Central memory CD8-positive, alpha-beta T cell (primary cell): ENCODE measurements around the gene SH3BP1.

ENCODE experiments used
- ATAC-seq: fragments of 150-1000 bp; cut with Tn5 transposase; replicated peaks from 2 replicates; pipeline ENCODE4 v1.10.0; 2022; ENCODE audit warnings: mild to moderate bottlenecking, moderate FRiP score, moderate number of reproducible peaks; ENCODE audit not compliant: poor library complexity, severe bottlenecking; ENCODE audit errors: extremely low read depth
- DNase-seq, 2 donors: peaks; one replicate each; pipeline ENCODE4 v3.0.0; 2021; ENCODE audit warnings: low spot score in 2 of 2
- H3K27ac Mint-ChIP-seq: one replicate; pipeline ENCODE4 v1.8.0; 2022; ENCODE audit warnings: low read depth, mild to moderate bottlenecking, moderate library complexity, mixed read lengths
- H3K27me3 Mint-ChIP-seq: one replicate; pipeline ENCODE4 v1.8.0; 2022; ENCODE audit warnings: mixed read lengths
- H3K36me3 Mint-ChIP-seq: one replicate; pipeline ENCODE4 v1.8.0; 2022; ENCODE audit warnings: mild to moderate bottlenecking, moderate library complexity, mixed read lengths; ENCODE audit not compliant: insufficient read depth
- H3K4me1 Mint-ChIP-seq: one replicate; pipeline ENCODE4 v1.8.0; 2022; ENCODE audit warnings: mixed read lengths
- H3K4me3 Mint-ChIP-seq: one replicate; pipeline ENCODE4 v1.8.0; 2022; ENCODE audit warnings: mild to moderate bottlenecking, moderate library complexity, mixed read lengths
- H3K9me3 Mint-ChIP-seq: one replicate; pipeline ENCODE4 v1.8.0; 2022; ENCODE audit warnings: mixed read lengths

Gene SH3BP1

DNA sequence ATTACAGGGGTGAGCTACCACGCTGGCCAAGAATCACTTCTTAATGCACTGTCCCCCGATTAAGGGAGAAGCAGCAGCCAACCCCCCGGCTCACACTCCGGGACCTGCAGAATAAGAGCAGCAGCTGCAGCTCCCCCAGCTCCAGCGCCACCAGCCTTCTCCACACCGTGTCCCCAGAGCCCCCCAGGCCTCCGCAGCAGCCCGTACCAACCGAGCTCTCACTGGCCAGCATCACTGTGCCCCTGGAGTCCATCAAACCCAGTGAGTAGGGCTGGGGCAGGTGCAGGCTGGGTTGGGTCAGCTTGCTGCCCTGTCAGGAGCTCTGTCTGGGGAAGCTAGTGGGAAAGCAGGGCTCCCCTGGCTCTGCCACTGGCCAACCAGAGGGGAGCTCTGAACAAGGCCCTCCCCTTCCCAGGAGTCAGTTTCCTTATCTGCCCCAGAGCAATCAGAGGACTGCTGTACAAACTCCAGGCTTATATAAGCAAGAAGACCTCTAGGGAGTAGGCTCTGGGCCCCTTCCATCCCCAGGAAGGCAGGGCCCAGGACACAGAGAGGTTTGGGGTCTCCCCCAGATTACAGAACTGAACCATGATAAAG, 8.5 kb upstream of the SH3BP1 start:
- no peaks in the 10 kb centered on the region for H3K27me3 Mint-ChIP-seq
- H3K27ac Mint-ChIP-seq, result peak overlapping the region; percentile 82
- peaks cover 13% of the 10 kb centered on the region for H3K36me3 Mint-ChIP-seq
- H3K4me1 Mint-ChIP-seq, result peaks cover 64% of the 10 kb centered on the region
- H3K4me3 Mint-ChIP-seq, result peak overlapping the region; percentile 77
- ATAC-seq (no peak), DNase-seq (no peak)
- H3K9me3 Mint-ChIP-seq, result no peaks in the 10 kb centered on the region

DNA sequence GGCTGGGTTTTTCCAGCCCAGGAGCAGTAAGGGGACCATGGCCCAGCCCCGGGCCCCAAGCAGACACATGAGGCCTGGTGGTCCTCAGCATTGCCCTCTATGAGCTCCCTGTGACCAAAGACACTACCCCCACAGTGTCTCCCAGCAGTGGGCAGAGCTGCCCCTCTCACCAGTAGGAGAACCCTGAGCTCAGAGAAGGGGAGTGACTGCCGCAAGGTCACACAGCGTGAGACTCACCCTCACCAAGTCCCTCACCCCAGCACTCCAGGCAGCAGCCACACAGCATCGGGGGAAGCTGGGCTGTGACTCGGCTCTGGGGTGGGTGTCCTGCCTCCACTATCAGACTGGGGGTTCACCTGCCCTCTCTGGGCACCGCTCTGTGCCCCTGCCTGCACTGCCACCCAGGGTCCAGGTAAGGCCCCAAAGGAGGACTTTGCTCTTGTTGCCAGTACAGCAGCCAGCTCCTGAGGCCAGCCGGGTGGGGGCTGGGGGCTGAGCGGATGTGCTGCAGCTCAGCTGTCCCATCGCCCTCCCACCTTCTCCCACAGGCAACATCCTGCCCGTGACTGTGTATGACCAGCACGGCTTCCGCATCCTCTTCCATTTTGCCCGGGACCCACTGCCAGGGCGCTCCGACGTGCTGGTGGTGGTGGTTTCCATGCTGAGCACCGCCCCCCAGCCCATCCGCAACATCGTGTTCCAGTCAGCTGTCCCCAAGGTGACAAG, 7.9 kb upstream of the SH3BP1 start:
- H3K27ac Mint-ChIP-seq, result peak overlapping the region; percentile 82
- ATAC-seq (peak; percentile 10), DNase-seq (peak in 1 of 2 donors; percentile 54)
- peak overlapping the region; percentile 77 for H3K4me3 Mint-ChIP-seq
- H3K27me3 Mint-ChIP-seq, result no peaks in the 10 kb centered on the region
- peaks cover 17% of the 10 kb centered on the region for H3K36me3 Mint-ChIP-seq
- H3K4me1 Mint-ChIP-seq, result peaks cover 70% of the 10 kb centered on the region
- H3K9me3 Mint-ChIP-seq, result no peaks in the 10 kb centered on the region

DNA sequence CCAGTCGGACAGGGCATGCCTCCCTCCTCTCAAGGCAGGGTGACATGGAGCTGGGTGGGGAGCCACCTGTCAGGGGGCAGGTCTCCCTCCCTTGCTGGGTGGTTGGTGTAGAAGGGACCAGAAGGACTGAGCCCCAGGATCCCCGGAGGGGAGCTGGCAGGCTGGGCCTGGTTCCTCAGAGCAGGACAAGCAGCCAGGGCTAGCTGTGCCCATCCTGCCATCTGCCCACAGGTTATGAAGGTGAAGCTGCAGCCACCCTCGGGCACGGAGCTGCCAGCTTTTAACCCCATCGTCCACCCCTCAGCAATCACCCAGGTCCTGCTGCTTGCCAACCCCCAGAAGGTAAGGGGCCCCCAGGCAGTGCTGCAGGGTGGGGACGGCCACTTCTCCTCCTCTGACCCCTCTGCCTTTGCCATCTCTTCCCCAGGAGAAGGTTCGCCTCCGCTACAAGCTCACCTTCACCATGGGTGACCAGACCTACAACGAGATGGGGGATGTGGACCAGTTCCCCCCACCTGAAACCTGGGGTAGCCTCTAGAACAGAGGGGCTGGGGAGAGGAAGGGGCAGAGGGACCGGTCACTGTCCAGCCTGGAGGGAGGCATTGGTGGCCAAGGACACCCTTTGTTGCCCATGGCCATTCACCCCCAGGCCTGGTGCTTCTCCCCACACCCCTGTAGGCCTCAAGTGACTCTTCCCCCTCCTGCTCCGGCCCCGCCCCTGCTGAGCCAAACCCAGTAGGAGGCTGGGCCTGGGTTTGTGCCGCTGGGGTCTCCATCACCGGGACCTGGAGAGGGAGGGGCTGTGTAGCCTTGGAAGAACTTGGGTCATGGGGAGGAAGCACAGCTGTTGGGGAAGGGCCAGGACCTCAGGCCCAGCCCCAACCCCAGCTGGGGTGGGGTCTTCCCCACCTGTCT, 7.0 kb upstream of the SH3BP1 start:
- Mint-ChIP-seq H3K9me3 (no peaks in the 10 kb centered on the region), H3K4me1 (peaks cover 70% of the 10 kb centered on the region), H3K27me3 (no peaks in the 10 kb centered on the region), H3K4me3 (peak overlapping the region; percentile 77), H3K27ac (peak overlapping the region; percentile 88), H3K36me3 (peaks cover 15% of the 10 kb centered on the region)
- DNase-seq (no peak), ATAC-seq (no peak)

DNA sequence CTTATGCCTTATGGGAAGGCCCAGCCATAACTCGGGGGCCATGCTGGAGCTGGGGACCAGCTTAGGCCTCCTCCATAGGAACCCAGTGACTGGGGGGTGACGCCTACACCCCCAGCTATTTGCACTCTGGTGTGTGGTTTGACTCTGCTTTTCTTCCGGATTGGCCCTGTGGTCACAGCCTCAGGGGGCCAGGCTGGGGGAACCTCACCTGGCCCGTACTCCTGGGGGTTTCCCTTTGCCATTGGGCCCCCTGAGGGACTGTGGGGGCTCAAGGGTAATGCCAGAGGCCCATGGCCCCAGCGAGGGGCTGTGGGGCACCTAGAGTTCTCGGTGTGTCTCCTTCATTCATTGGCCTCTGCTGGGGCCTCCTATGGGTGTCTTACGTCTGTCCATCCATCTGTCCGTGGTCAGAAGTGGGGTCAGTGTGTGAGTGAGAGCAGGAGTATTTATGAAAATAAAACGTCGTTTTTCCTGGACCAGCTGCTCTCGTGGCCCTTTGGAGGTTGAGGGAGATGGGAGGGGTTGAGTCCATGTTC, 6.3 kb upstream of the SH3BP1 start:
- Mint-ChIP-seq H3K4me1 (peaks cover 70% of the 10 kb centered on the region), H3K36me3 (peaks cover 15% of the 10 kb centered on the region), H3K4me3 (peak overlapping the region; percentile 77), H3K27ac (peak overlapping the region; percentile 88), H3K9me3 (no peaks in the 10 kb centered on the region), H3K27me3 (no peaks in the 10 kb centered on the region)
- ATAC-seq, result peak; percentile 76
- DNase-seq, result peak in 1 of 2 donors; percentile 56

DNA sequence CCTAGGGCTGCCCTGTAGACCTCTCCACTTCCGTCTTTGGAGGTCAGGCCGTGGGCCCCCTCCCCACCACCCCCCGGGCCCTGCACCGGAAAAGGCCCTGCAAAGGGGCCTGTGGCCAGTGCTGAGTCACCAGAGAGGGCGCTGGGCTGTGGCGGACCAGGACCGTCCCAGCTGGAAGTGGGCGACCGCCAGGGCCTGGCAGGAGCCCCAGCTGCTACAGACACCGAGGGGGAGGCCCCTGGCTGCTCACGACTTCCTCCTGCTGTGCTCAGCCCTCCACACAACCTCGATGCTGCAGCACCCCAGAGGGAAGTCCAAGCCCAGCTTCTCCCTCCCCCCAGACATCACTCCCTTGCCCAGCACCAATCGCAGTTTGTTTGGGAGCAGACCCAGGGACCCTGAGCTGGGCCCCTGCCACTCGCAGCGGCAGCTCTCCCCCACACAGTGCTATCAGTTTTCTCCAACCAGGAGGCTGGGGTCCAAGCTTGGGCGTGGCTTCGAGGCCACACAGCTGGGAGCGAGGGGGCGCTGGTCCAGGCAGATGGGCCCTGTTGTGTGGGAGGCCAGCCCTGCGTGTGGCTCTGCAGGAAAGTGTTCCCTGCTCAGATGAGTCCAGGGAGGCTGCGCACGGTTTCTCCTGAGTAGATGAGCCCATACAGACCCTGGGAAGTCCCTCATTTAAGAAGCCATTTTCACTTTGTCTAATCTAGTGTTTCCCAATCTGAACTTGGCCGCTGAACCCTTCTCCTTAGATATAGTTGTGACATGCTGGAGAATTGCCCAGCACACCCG, 5.6 kb upstream of the SH3BP1 start:
- Mint-ChIP-seq H3K27me3 (no peaks in the 10 kb centered on the region), H3K9me3 (no peaks in the 10 kb centered on the region), H3K4me3 (peak overlapping the region; percentile 77), H3K4me1 (peaks cover 70% of the 10 kb centered on the region), H3K36me3 (peaks cover 15% of the 10 kb centered on the region), H3K27ac (peak overlapping the region; percentile 88)
- DNase-seq, result peak in 1 of 2 donors; percentile 46
- peak; percentile 71 for ATAC-seq

DNA sequence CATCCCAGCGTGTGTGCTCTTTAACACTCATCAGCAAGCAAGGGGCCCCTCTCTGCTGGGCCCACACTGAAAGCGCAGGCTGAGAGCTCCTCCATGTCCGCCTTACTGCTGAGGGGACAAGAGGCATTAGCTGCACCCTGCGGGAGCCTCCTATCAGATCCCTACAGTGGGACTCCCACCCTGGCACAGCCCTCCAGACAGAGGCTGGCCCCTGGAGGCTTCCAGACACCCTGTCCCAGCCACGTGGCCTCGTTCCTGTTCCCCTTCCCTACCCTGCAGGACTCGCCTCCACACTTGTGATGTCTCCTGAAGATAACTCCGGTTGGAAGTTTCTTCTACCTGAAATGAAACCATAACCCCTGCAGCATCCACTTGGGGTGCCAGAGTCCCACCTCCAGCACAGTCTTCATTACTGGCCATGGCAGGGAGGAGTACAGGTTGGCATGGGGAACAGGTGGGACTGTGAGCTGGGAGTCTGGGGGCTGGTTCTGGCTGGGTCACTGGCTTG, 5.0 kb upstream of the SH3BP1 start:
- H3K9me3 Mint-ChIP-seq, result no peaks in the 10 kb centered on the region
- H3K4me1 Mint-ChIP-seq, result peaks cover 66% of the 10 kb centered on the region
- H3K4me3 Mint-ChIP-seq, result peak overlapping the region; percentile 77
- peak overlapping the region; percentile 88 for H3K27ac Mint-ChIP-seq
- ATAC-seq (no peak), DNase-seq (no peak)
- peaks cover 13% of the 10 kb centered on the region for H3K36me3 Mint-ChIP-seq
- H3K27me3 Mint-ChIP-seq, result no peaks in the 10 kb centered on the region

DNA sequence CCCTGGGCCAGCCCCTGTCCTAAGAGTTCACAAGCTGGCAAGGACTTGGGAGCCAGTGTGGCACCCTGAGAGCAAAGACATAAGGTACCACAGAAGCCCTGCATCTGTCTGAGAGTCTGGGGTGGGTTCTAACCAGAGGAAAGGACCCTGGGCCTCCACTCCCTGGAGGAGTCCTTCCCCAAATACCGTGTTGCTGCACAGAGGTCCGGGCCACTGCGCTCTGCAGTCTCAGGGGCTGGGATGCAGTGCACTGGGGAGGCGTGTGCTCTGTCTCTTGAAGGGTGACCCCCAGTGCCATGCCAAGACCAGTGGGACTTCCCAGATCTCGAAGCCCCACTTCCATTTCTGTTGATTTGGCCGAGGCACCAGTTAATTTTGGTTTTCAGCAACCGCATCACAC, 4.3 kb upstream of the SH3BP1 start:
- ATAC-seq, result no peak
- no peak for DNase-seq
- peaks cover 68% of the 10 kb centered on the region for H3K4me1 Mint-ChIP-seq
- H3K9me3 Mint-ChIP-seq, result no peaks in the 10 kb centered on the region
- H3K27ac Mint-ChIP-seq, result peak overlapping the region; percentile 88
- no peaks in the 10 kb centered on the region for H3K27me3 Mint-ChIP-seq
- peaks cover 15% of the 10 kb centered on the region for H3K36me3 Mint-ChIP-seq
- peak overlapping the region; percentile 77 for H3K4me3 Mint-ChIP-seq

DNA sequence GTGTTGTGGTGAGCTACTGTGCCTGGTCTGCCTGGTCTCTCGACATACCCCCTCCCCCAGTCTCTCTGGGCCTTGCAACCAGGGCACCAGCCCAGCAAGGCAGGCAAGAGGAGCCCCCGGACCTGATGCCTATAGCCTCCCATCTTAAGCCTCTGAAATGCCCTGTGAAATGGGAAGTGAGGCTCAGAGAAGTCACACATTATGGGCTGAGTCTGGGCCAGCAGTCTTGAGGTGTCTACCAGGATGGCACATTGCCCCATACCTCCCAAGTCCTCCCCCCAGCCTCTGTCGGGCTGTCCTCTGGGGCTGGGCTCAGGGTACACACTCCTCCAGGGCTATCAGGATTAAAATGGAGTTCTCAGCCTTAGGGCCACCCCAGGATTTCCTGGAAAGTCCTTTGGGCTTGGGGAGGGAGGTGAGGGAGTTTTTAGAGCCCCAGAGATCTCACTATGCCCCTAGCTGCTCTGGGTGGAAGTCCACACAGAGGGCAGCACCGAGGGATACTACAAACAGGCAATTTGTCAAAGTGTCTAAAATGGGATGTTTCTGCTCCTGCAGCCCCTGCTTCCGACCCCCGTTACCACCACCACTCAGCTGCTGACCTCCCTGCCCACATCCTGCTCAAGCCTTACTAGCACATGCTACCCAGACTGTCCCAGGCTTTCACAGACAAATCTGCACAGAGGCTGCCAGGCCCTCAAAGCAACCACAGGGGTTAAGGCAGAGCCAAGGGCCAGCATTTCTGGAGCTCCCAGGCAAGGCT, 3.1 kb upstream of the SH3BP1 start:
- Mint-ChIP-seq H3K36me3 (peaks cover 21% of the 10 kb centered on the region), H3K27ac (peak overlapping the region; percentile 77), H3K27me3 (no peaks in the 10 kb centered on the region), H3K4me3 (peak overlapping the region; percentile 99), H3K4me1 (peaks cover 71% of the 10 kb centered on the region), H3K9me3 (no peaks in the 10 kb centered on the region)
- ATAC-seq (no peak), DNase-seq (no peak)

DNA sequence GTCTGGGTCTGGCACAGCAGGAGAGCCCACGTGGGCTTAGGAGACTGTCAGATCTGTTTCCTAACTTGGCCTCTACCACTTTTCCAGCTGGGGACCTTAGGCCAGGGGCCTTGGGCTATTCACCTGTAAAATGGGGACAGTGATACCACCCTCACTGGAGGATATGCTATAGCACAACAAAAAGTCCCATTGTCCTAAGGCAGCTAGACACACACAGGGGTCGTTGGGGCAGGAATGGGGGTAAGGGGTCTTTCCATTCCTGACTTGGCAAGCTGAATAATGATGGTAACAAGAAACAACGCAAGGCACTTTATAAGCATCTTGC, 2.6 kb upstream of the SH3BP1 start:
- H3K36me3 Mint-ChIP-seq, result peaks cover 26% of the 10 kb centered on the region

DNA sequence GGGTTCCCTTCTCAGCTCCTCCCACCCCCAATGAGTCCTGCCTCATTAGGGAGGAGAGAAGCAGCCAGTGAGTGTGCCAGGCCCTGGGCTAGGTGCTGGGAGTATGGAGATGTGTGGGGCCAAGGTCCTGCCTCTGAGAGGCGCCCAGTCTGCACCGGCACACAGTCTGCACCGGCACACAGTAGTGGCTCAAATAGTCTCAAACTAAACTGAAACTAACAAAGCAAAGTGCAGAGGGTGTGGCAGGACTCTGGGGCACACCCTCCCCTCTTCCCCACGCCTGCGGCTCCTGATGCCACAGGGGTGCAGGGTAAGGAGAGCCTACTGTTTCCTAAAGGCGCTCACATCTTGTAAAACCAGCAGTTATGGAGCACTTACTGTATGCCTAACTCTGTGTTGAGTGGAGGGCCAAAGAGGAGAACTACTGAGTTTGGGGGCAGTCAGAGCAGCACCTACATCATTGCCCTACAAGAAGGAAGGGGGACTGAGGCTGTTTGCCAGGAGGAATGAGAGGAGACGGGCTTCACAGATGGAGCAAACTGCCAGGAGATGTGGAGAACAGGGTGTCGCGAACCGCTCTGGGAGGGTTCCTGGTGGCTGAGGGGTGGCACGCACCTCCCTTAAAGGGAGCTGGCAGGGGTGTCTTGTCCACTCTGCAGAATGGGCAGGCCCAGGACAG, 939 bp upstream of the SH3BP1 start:
- no peaks in the 10 kb centered on the region for H3K9me3 Mint-ChIP-seq
- peak overlapping the region; percentile 78 for H3K27ac Mint-ChIP-seq
- no peak for DNase-seq
- ATAC-seq, result peak; percentile 37
- H3K4me3 Mint-ChIP-seq, result peak overlapping the region; percentile 99
- peaks cover 33% of the 10 kb centered on the region for H3K36me3 Mint-ChIP-seq
- H3K27me3 Mint-ChIP-seq, result no peaks in the 10 kb centered on the region
- peaks cover 68% of the 10 kb centered on the region for H3K4me1 Mint-ChIP-seq

More for the DNA sequence above, 2.6 kb upstream of the SH3BP1 start:
- ATAC-seq, result no peak
- Mint-ChIP-seq H3K27ac (peak overlapping the region; percentile 77), H3K27me3 (no peaks in the 10 kb centered on the region), H3K4me3 (peak overlapping the region; percentile 99), H3K4me1 (peaks cover 68% of the 10 kb centered on the region), H3K9me3 (no peaks in the 10 kb centered on the region)
- DNase-seq, result no peak
